Measurements from ENCODE around the gene DDX49.

Gene DDX49

DNA sequence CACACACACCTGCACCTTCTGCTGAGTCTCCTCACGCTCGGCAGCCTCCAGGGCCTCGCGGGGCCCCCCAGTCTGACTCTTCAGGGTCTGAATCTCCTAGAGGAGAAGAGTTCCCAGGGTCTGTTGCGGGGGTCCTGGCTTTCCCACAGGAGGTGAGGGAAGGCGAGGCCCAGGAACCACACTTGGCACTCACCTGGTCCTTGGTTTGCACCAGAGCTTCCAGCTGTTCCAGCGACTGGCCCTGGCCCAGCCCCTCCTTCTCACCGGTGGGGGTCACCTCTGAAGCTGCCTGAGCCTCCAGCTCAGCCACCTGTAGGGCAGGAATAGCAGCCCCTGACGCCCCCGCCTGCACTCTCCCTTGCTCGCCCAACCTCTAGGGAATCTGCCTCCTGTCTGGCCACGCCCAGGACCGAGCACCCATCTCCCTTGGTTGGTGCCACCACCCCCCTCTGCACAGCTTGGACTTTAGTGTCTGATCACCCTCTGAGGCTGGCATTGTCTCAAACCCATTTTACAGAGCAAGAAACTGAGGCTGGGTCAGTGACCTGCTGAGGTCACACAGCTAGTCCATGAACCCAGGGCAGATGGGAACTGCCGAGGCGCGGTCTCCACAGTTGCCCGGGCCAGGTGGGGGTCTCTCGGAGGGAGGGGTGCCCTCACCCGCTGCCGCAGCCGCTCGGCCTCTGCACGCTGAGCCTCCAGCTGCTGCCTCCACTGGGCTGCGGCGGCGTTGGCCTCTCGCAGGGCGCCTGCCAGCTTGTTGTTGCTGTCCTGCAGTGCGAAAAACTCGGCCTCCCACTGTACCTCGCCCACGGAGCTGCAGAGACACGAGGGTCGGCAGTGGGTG, 12.0 kb downstream of the DDX49 start:
- H3K9me2 ChIP-seq (replicated peaks; ENCODE audit: insufficient read depth, low read length) = no peaks in the 10 kb centered on the region
- no peaks in the 10 kb centered on the region for H3K9me3 ChIP-seq (ENCODE audit: insufficient read depth, low read length)
- no peak overlapping the region for H3K9ac ChIP-seq (ENCODE audit: low read length)
- H4K20me1 ChIP-seq (ENCODE audit: low read depth, low read length) = no peaks in the 10 kb centered on the region
- H3K79me2 ChIP-seq (ENCODE audit: insufficient read depth, low read length) = no peaks in the 10 kb centered on the region
- H3F3A ChIP-seq (ENCODE audit: insufficient read depth) = no peaks in the 10 kb centered on the region
- no peak overlapping the region for H3K4me2 ChIP-seq (ENCODE audit: low read depth, low read length, poor library complexity, severe bottlenecking)
- no peak overlapping the region for H3K4me3 ChIP-seq (ENCODE audit: insufficient read depth, low read length, poor library complexity, severe bottlenecking)
- no peak overlapping the region for H3K27ac ChIP-seq (ENCODE audit: low read depth, low read length)
- TF ChIP-seq EZH2phosphoT487 (conservative IDR thresholded peaks at IDR 0.05; ENCODE audit: low read length) = no peak
- H2AFZ ChIP-seq (ENCODE audit: low read depth, low read length, severe bottlenecking) = no peak overlapping the region
- no peaks in the 10 kb centered on the region for H3K36me3 ChIP-seq (ENCODE audit: low read length)
- no peaks in the 10 kb centered on the region for H3K27me3 ChIP-seq (ENCODE audit: low read length)

DNA sequence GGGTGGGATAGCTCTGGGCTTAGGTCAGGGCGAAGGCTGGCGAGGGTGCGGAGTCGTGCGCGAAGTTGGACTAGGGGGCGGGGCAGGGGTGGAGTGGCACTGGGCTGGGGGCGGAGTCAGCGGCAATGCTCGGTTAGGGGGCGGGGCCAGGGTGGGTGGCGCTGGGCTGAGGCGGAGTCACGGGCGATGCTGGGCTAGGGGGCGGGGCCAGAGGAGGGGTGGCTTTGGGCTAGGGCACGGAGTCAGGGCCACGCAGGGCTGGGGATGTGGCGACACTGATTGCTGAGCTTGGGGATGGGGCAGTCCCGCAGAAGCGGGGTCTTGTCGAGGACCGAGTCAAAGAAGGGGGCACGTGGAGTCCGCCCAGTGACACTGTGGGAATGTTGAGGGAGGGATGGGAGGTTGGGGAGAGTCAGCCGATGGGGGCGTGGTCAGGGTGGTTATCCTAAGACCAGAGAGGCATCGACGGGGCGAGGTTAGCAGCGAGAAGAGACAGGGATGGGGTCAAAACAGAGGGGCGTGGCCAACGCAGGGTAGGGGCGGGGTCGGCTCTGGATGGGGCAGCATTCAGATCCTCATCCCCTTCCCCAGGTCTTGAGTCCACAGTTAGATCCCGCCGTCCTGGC, 12.8 kb downstream of the DDX49 start:
- Histone ChIP-seq H3K9me2 (replicated peaks; ENCODE audit: insufficient read depth, low read length) (no peaks in the 10 kb centered on the region), H3F3A (ENCODE audit: insufficient read depth) (no peaks in the 10 kb centered on the region), H3K9ac (ENCODE audit: low read length) (no peak overlapping the region), H4K20me1 (ENCODE audit: low read depth, low read length) (no peaks in the 10 kb centered on the region), H3K9me3 (ENCODE audit: insufficient read depth, low read length) (no peaks in the 10 kb centered on the region), H2AFZ (ENCODE audit: low read depth, low read length, severe bottlenecking) (no peak overlapping the region), H3K27ac (ENCODE audit: low read depth, low read length) (no peak overlapping the region), H3K4me3 (ENCODE audit: insufficient read depth, low read length, poor library complexity, severe bottlenecking) (no peak overlapping the region), H3K36me3 (ENCODE audit: low read length) (no peaks in the 10 kb centered on the region), H3K4me2 (ENCODE audit: low read depth, low read length, poor library complexity, severe bottlenecking) (no peak overlapping the region), H3K79me2 (ENCODE audit: insufficient read depth, low read length) (no peaks in the 10 kb centered on the region), H3K27me3 (ENCODE audit: low read length) (no peaks in the 10 kb centered on the region)
- TF ChIP-seq, protein P1, sequence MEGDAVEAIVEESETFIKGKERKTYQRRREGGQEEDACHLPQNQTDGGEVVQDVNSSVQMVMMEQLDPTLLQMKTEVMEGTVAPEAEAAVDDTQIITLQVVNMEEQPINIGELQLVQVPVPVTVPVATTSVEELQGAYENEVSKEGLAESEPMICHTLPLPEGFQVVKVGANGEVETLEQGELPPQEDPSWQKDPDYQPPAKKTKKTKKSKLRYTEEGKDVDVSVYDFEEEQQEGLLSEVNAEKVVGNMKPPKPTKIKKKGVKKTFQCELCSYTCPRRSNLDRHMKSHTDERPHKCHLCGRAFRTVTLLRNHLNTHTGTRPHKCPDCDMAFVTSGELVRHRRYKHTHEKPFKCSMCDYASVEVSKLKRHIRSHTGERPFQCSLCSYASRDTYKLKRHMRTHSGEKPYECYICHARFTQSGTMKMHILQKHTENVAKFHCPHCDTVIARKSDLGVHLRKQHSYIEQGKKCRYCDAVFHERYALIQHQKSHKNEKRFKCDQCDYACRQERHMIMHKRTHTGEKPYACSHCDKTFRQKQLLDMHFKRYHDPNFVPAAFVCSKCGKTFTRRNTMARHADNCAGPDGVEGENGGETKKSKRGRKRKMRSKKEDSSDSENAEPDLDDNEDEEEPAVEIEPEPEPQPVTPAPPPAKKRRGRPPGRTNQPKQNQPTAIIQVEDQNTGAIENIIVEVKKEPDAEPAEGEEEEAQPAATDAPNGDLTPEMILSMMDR (IDR thresholded peaks at IDR 0.05; ENCODE audit: insufficient read depth, low read length, poor library complexity, severe bottlenecking) = no peak
- no peak for TF ChIP-seq EZH2phosphoT487 (conservative IDR thresholded peaks at IDR 0.05; ENCODE audit: low read length)

DNA sequence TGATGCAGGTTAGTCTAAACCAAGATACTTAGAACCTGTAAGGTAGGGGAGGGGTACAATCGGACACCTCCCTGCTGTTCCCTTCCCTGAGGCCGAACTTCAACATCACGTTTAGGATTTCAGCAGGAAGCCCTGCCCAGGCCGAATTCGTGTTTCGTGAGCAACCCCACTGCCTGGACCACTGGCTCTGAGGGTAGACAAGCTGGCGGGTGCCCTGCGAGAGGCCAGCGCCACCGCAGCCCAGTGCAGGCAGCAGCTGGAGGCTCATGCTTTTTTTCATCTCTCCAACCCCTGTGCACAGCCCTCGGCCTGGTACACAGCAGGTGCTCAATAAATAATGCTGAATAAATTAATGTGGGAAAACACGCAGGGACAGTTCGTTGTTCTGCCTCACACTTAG, 13.8 kb downstream of the DDX49 start:
- H3K4me2 ChIP-seq (ENCODE audit: low read depth, low read length, poor library complexity, severe bottlenecking) = no peak overlapping the region

More for the DNA sequence above, 13.8 kb downstream of the DDX49 start:
- H3K4me3 ChIP-seq (ENCODE audit: insufficient read depth, low read length, poor library complexity, severe bottlenecking) = no peak overlapping the region
- H3K79me2 ChIP-seq (ENCODE audit: insufficient read depth, low read length) = no peaks in the 10 kb centered on the region
- no peaks in the 10 kb centered on the region for H3K36me3 ChIP-seq (ENCODE audit: low read length)
- no peaks in the 10 kb centered on the region for H3K9me3 ChIP-seq (ENCODE audit: insufficient read depth, low read length)
- no peaks in the 10 kb centered on the region for H3K27me3 ChIP-seq (ENCODE audit: low read length)
- H3K9ac ChIP-seq (ENCODE audit: low read length) = no peak overlapping the region
- no peaks in the 10 kb centered on the region for H4K20me1 ChIP-seq (ENCODE audit: low read depth, low read length)
- H3K27ac ChIP-seq (ENCODE audit: low read depth, low read length) = no peak overlapping the region
- TF ChIP-seq, protein P1 (IDR thresholded peaks at IDR 0.05; ENCODE audit: insufficient read depth, low read length, poor library complexity, severe bottlenecking) = no peak
- no peak for TF ChIP-seq EZH2phosphoT487 (conservative IDR thresholded peaks at IDR 0.05; ENCODE audit: low read length)
- no peaks in the 10 kb centered on the region for H3K9me2 ChIP-seq (replicated peaks; ENCODE audit: insufficient read depth, low read length)
- no peak overlapping the region for H2AFZ ChIP-seq (ENCODE audit: low read depth, low read length, severe bottlenecking)
- H3F3A ChIP-seq (ENCODE audit: insufficient read depth) = no peaks in the 10 kb centered on the region
